Measurements from ENCODE around the gene BIVM.

The BIVM gene

DNA sequence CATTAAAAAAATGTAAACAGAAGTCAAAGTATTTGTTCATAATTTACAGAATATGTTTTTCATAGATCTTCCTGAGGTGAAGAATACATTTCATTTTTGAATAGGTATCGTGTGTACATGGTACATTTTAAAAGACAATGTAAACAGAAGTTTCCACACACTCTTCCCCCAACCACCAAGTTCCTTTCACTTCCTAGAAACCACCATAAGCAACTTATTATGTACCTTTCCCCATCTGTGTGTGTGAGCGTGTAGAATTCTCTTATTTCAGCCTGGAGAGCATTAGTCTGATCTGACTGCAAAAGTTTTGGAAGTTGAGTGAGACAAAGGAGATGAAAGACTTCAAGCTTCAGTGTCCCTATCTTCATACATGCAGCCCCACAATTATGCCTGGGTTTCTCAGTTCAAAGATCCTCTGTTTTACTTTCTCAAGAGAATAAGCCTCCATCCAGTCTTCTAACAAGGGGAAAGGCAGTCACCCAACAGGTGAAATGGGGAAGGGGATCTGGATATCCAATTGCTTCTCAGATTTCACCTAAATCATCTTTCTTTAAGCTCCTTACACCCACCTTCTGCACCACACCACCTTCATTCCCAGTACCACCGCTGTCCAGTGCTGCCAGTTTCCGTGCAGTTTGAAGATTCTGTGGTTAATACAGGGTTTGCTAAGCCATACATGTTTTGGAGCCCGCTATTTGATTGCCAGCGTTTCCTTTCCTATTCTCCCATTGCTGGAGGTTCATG, 27.4 kb upstream of the BIVM start:
- ATAC-seq (ENCODE audit: low read depth) (no peak), DNase-seq (ENCODE audit: low spot score) (no peak)
- H3K4me1 ChIP-seq (ENCODE audit: insufficient read depth, poor library complexity, severe bottlenecking) = peaks cover 14% of the 10 kb centered on the region
- peaks cover 24% of the 10 kb centered on the region for H3K36me3 ChIP-seq (ENCODE audit: low read depth)
- no peak overlapping the region for H3K27ac ChIP-seq (ENCODE audit: poor library complexity, severe bottlenecking)
- no peak overlapping the region for H3K4me3 ChIP-seq (ENCODE audit: severe bottlenecking)
- TF ChIP-seq, protein P1, sequence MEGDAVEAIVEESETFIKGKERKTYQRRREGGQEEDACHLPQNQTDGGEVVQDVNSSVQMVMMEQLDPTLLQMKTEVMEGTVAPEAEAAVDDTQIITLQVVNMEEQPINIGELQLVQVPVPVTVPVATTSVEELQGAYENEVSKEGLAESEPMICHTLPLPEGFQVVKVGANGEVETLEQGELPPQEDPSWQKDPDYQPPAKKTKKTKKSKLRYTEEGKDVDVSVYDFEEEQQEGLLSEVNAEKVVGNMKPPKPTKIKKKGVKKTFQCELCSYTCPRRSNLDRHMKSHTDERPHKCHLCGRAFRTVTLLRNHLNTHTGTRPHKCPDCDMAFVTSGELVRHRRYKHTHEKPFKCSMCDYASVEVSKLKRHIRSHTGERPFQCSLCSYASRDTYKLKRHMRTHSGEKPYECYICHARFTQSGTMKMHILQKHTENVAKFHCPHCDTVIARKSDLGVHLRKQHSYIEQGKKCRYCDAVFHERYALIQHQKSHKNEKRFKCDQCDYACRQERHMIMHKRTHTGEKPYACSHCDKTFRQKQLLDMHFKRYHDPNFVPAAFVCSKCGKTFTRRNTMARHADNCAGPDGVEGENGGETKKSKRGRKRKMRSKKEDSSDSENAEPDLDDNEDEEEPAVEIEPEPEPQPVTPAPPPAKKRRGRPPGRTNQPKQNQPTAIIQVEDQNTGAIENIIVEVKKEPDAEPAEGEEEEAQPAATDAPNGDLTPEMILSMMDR (IDR thresholded peaks at IDR 0.05; ENCODE audit: poor library complexity, severe bottlenecking) = no peak
- no peaks in the 10 kb centered on the region for H3K27me3 ChIP-seq (ENCODE audit: insufficient read depth, poor library complexity, severe bottlenecking)
- H3K9me3 ChIP-seq (ENCODE audit: severe bottlenecking) = no peaks in the 10 kb centered on the region

DNA sequence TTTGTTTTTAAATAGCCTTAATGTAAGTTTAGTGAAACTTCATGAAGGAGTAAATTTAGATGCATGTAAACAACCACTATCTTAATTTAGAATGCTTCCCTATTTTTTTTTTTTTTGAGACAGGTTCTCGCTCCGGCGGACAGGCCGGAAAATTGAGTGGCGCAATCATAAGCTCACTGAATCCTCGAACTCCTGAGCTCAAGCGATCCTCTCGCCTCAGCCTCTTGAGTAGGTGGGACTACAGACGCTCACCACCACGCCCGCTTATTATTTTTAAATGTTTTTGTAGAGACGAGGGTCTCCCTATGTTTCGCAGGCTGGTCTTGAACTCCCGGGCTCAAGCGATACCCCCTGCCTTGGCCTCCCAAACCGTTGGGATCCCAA, 26.9 kb upstream of the BIVM start:
- H3K4me3 ChIP-seq (ENCODE audit: severe bottlenecking) = no peak overlapping the region
- H3K4me1 ChIP-seq (ENCODE audit: insufficient read depth, poor library complexity, severe bottlenecking) = peaks cover 14% of the 10 kb centered on the region
- DNase-seq (ENCODE audit: low spot score) (no peak), ATAC-seq (ENCODE audit: low read depth) (no peak)
- TF ChIP-seq, protein P1 (IDR thresholded peaks at IDR 0.05; ENCODE audit: poor library complexity, severe bottlenecking) = no peak
- H3K27me3 ChIP-seq (ENCODE audit: insufficient read depth, poor library complexity, severe bottlenecking) = no peaks in the 10 kb centered on the region
- peaks cover 19% of the 10 kb centered on the region for H3K36me3 ChIP-seq (ENCODE audit: low read depth)
- no peaks in the 10 kb centered on the region for H3K9me3 ChIP-seq (ENCODE audit: severe bottlenecking)
- H3K27ac ChIP-seq (ENCODE audit: poor library complexity, severe bottlenecking) = no peak overlapping the region

DNA sequence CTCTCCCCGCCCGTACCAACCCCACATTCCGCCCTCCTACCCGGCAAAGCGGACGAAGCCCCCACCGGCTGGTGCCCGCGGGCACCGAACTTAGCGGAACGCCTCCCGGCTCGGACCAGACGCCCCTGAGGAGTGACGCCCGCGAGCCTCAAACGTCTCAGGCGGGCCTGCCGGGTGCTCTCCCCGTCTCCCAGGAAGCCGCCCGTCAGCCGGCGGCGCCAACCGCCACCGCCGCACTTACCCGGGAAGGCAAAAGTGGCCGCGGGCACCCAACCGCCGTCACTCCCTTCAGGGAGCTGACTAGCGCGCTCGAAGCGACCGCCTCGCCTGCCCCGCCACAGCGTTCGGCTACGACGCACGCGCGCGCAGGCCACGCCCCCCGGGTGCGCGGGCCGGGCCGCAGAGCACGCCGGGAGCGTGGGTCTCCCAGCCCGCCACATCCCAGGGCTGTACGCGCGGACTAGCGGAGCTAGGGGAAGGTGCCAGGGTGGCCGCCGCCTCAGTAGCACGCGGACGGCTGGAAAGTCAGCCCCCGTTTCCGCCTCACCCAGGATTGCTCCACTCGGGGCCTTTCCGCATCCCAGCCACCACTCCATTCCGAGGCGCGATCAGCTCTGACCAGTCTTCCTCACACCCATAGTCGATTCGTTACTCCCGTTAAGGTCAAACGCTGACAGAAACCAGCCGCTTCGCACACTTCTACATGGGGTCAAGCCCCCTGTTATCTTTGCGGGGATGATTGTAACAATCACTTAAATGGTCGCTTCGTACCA, 25.3 kb upstream of the BIVM start, which contains the start of gene TEX30:
Gene TEX30 (minus strand): TSS at position 346 of the 773 bp plus-strand sequence. CDS start 3,760 bp downstream, outside the sequence.
- ATAC-seq (ENCODE audit: low read depth) (peak; percentile 94), DNase-seq (ENCODE audit: low spot score) (peak; percentile 79)
- Histone ChIP-seq H3K4me1 (ENCODE audit: insufficient read depth, poor library complexity, severe bottlenecking) (peaks cover 14% of the 10 kb centered on the region), H3K4me3 (ENCODE audit: severe bottlenecking) (peak within 1 kb of the TSS; percentile 64), H3K9me3 (ENCODE audit: severe bottlenecking) (no peaks in the 10 kb centered on the region), H3K36me3 (ENCODE audit: low read depth) (0 out of 2 replicates have a peak, but pooled peaks cover 7% of the 10 kb centered on the region), H3K27me3 (ENCODE audit: insufficient read depth, poor library complexity, severe bottlenecking) (no peaks in the 10 kb centered on the region), H3K27ac (ENCODE audit: poor library complexity, severe bottlenecking) (peak within 1 kb of the TSS; percentile 48)
- TF ChIP-seq, protein P1 (IDR thresholded peaks at IDR 0.05; ENCODE audit: poor library complexity, severe bottlenecking) = no peak

DNA sequence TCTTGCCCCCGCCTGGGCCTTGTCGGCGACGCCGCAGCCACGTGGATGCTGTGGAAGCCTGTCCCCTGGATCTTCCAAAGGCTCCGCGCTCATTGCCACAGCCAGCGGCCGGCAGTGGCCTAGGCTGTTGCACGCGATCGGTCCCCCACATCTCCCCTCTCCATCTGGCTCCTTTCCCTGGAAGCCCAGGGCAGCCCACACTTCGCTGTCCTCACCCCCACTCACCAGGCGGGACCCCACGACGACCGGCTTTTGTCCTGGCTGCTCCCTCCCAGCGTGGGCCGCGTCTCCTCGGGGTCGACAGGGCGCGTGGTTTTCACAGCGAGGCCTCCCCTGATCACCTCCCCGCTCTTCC, 24.7 kb upstream of the BIVM start:
- TF ChIP-seq, protein P1 (IDR thresholded peaks at IDR 0.05; ENCODE audit: poor library complexity, severe bottlenecking) = no peak
- ATAC-seq (ENCODE audit: low read depth) (no peak), DNase-seq (ENCODE audit: low spot score) (no peak)
- H3K4me1 ChIP-seq (ENCODE audit: insufficient read depth, poor library complexity, severe bottlenecking) = peaks cover 14% of the 10 kb centered on the region
- no peaks in the 10 kb centered on the region for H3K27me3 ChIP-seq (ENCODE audit: insufficient read depth, poor library complexity, severe bottlenecking)
- peak overlapping the region; percentile 64 for H3K4me3 ChIP-seq (ENCODE audit: severe bottlenecking)
- H3K36me3 ChIP-seq (ENCODE audit: low read depth) = 0 out of 2 replicates have a peak, but pooled peaks cover 3% of the 10 kb centered on the region
- no peaks in the 10 kb centered on the region for H3K9me3 ChIP-seq (ENCODE audit: severe bottlenecking)
- H3K27ac ChIP-seq (ENCODE audit: poor library complexity, severe bottlenecking) = peak overlapping the region; percentile 48

Measured in RWPE2 (cell line).